AG10803 (cell line): ENCODE data around the gene NKAPD1.
A peak's percentile ranks its signal among the peaks of the same experiment; 100 is the strongest.
"Not testable (repeated sequence)": the region's sequence is repeated elsewhere in the genome, so short reads cannot be mapped to it uniquely, and the experiment has no call there.

Experiments
- DNase-seq: peaks from one replicate; pipeline ENCODE4 v3.0.0; 2010; ENCODE audit warnings: low read depth
- H3K4me3 ChIP-seq: 2 replicates; pipeline ENCODE4 v1.5.1; 2011; ENCODE audit warnings: mild to moderate bottlenecking, low read length, control low read depth
- TF ChIP-seq, protein P1 (sequence below): conservative IDR thresholded peaks from 2 replicates; pipeline ENCODE4 v1.5.1; 2011; ENCODE audit warnings: mild to moderate bottlenecking, low read length, control low read depth, inconsistent platforms

The NKAPD1 gene, protein sequence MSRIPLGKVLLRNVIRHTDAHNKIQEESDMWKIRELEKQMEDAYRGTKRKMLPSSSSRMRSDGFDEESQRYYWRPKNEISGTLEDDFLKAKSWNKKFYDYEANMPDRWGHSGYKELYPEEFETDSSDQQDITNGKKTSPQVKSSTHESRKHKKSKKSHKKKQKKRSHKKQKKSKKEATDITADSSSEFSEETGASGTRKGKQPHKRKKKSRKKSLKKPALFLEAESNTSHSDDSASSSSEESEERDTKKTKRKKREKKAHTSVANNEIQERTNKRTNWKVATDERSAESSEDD

DNA sequence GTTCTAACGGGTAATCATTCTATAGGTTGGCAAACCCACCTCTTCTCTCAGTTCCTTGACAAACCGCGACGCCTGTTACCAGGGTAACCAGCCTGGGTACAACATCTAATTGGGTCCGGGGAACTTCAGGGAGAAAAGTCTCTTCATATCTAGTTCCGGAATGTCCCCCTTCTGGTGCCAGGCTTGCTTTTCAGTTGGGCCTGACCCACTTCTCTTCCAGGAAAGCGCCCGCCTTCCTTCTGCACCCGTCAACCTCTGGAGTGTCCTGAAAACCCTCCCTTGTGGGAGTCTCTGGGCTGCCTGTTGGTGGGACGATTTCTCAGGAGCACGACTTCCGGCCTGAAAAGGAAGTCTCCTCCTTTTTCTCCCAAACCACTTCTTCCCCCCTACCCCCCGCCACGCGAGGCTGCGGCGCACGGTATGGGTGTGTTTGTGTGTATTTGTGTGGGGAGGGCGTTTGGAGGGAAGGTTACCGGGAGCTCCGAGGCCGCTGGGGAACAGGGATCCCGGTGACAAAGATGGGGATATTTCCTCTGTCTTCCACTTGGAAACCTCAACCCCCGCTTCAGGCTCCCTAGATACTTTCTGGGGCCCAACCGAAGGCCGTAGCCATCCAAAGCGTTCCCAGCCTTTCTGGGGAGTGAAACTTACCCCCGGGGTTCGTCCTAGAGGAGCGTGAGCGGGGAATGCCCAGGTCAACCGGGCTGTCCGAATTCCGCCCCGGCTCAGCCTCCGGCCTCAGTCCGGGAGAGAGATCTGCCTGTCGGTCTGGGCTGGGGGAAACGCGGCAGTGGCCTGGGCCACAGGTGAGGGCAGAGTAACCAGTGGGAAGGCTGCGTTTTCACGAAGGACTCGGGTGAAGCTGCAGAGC lies at the start of gene NKAPD1, which contains the start of gene PIH1D2:
TSS of gene NKAPD1 (plus strand) at position 359 of the 871 bp plus-strand sequence. CDS start 1,276 bp downstream, outside the sequence.
TSS of gene PIH1D2 (minus strand) at position 77 of the 871 bp plus-strand sequence. CDS start 843 bp downstream, outside the sequence.
- peak within 1 kb of the TSS; percentile 90 for H3K4me3 ChIP-seq
- DNase-seq = peak; percentile 88
- TF ChIP-seq, protein P1, sequence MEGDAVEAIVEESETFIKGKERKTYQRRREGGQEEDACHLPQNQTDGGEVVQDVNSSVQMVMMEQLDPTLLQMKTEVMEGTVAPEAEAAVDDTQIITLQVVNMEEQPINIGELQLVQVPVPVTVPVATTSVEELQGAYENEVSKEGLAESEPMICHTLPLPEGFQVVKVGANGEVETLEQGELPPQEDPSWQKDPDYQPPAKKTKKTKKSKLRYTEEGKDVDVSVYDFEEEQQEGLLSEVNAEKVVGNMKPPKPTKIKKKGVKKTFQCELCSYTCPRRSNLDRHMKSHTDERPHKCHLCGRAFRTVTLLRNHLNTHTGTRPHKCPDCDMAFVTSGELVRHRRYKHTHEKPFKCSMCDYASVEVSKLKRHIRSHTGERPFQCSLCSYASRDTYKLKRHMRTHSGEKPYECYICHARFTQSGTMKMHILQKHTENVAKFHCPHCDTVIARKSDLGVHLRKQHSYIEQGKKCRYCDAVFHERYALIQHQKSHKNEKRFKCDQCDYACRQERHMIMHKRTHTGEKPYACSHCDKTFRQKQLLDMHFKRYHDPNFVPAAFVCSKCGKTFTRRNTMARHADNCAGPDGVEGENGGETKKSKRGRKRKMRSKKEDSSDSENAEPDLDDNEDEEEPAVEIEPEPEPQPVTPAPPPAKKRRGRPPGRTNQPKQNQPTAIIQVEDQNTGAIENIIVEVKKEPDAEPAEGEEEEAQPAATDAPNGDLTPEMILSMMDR = peak; percentile 23; the same call in 1 of the 2 replicates

DNA sequence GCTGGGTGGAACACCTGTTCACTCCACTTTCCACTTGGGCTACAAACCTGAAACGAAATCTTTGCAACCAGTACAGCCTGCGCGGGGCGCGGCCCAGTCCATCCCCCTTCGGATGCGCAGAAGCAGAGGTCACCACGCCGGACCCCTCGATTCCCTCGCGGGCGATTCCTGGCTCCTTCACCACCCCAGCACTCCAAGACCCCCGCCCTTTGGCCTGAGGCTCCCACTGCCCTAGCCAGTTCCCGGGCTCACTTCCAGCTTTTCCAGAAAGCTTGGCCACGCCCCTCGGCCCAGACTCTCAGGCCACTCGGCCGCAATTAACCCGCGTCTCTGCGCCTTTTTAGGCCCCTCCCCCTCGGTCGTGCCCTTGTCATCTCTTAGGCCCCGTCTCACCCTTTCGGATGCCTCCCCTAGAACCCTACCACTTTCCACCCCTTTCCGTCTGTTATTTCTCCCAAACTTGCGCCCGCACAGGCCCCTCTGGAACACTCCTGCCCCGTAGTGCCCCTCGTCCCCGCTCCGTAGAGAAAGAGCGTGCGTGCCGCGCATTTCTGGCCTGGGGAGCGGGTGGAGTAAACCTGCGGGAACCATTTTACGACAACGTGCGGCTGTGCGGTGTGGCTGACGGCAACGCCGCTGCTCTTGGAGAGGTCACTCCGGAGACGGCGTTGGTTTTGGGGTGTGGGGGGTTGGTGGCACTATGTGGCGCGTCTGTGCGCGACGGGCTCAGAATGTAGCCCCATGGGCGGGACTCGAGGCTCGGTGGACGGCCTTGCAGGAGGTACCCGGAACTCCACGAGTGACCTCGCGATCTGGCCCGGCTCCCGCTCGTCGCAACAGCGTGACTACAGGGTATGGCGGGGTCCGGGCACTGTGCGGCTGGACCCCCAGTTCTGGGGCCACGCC lies 49.1 kb upstream of the NKAPD1 start, which contains the start of gene DLAT:
TSS of gene DLAT (plus strand) at position 636 of the 906 bp plus-strand sequence. CDS start at position 701, 65 bp downstream.
- peak within 1 kb of the TSS; percentile 92 for H3K4me3 ChIP-seq
- peak; percentile 81 for DNase-seq
- TF ChIP-seq, protein P1 = no peak

DNA sequence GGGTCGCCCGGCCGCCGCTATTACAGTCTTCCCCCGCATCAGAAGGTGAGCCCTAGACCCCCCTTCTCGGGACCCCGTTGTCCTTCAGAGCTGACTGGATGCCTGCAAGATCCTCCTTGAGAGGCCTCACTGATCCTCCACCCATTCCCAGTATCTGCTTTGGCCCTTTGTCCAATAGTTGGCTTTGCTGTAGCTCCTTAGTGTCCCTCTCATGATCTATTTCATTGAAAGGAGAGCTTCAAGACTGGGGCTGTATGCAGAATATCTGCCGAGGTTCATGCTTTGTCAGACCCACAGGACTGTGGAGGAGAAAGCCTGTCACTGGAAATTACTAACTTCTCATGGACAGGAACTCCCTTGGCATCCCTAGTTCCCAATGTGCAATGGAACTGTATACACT lies 48.4 kb upstream of the NKAPD1 start:
- DNase-seq = peak; percentile 17
- H3K4me3 ChIP-seq = peak overlapping the region; percentile 92
- TF ChIP-seq, protein P1 = no peak

DNA sequence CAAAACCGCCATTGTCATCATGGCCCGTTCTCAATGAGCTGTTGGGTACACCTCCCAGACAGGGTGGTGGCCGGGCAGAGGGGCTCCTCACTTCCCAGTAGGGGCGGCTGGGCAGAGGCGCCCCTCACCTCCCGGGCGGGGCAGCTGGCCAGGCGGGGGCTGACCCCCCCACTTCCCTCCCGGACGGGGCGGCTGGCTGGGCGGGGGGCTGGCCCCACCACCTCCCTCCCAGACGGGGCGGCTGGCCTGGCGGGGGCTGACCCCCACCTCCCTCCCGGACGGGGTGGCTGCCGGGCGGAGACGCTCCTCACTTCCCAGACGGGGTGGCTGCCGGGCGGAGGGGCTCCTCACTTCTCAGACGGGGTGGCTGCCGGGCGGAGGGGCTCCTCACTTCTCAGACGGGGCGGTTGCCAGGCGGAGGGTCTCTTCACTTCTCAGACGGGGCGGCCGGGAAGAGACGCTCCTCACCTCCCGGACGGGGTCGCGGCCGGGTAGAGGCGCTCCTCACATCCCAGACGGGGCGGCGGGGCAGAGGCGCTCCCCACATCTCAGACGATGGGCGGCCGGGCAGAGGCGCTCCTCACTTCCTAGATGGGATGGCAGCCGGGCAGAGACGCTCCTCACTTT lies 47.2 kb upstream of the NKAPD1 start:
- not testable (repeated sequence) for H3K4me3 ChIP-seq, DNase-seq

DNA sequence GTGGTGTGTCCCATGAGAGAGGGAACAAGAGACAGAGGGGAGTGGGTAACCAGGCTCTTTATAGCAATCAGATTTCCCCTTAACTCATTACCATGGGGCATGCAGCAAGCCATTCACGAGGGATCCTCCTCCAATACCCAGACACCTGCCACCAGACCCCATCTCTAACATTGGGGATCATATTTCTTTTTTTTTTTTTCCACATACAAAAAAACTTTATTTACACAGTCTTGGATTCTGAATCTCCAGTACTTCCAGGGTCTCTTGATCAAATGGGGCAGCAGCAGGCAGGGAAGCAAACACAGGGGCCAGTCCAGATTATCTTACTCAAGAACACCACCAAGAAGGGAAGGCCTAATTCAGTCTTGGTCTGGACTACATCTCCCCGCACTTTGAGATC lies 44.6 kb upstream of the NKAPD1 start:
- TF ChIP-seq, protein P1 = no peak
- H3K4me3 ChIP-seq = no peak overlapping the region
- no peak for DNase-seq

DNA sequence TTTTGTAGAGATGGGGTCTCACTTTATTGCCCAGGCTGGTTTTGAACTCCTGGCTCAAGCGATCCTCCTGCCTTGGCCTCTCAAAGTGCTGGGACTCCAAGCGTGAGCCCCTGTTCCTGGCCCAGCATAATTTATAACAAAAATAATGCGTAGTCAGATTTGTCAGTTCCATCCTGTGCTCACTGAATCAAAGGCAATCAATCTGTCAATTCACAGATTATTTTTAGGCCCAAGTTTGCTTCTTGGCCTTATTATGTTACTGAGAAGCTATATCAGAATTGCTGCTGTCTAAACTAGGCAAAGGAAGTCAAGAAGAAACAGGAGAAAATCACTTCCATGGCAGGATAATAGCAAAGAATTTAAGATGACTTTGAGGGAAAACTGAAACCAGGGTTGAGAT lies 40.2 kb upstream of the NKAPD1 start:
- TF ChIP-seq, protein P1 = no peak
- H3K4me3 ChIP-seq = no peak overlapping the region
- DNase-seq = no peak
